SH-SY5Y (cell line): ENCODE measurements around the gene NOC4L.

Experiments
- GATA2 ChIP-seq: IDR thresholded peaks from 2 replicates; pipeline ENCODE4 v1.6.1; 2011; ENCODE audit warnings: mild to moderate bottlenecking, low read depth, low read length
- GATA3 ChIP-seq: IDR thresholded peaks from 2 replicates; pipeline ENCODE4 v1.6.1; 2011; ENCODE audit warnings: low read depth, mild to moderate bottlenecking, low read length, moderate library complexity

The NOC4L gene

GRCh38 chr12:132197581-132198354 lies 53.5 kb downstream of the NOC4L start:
- TF ChIP-seq GATA3 (no peak), GATA2 (no peak)

GRCh38 chr12:132199101-132199500 lies 54.8 kb downstream of the NOC4L start:
- no peak for TF ChIP-seq GATA2
- no peak for TF ChIP-seq GATA3

GRCh38 chr12:132199526-132200319 lies 55.5 kb downstream of the NOC4L start:
- TF ChIP-seq GATA2 (no peak), GATA3 (no peak)

GRCh38 chr12:132200800-132201199 lies 56.5 kb downstream of the NOC4L start:
- no peak for TF ChIP-seq GATA2

GRCh38 chr12:132201391-132202120 lies 57.3 kb downstream of the NOC4L start:
- no peak for TF ChIP-seq GATA2
- TF ChIP-seq GATA3, result no peak
